ENCODE measurements around the gene NEURL1.

Gene NEURL1

GRCh38 chr10:103456074-103456660 lies 37.3 kb upstream of the NEURL1 start:
- no peak overlapping the region for H3K27ac Mint-ChIP-seq
- peaks cover 15% of the 10 kb centered on the region for H3K4me1 Mint-ChIP-seq
- DNase-seq (no peak), ATAC-seq (no peak)
- H3K27me3 Mint-ChIP-seq, result no peaks in the 10 kb centered on the region
- H3K36me3 Mint-ChIP-seq (ENCODE audit: low read depth), result no peaks in the 10 kb centered on the region
- no peak overlapping the region for H3K4me3 Mint-ChIP-seq
- no peaks in the 10 kb centered on the region for H3K9me3 Mint-ChIP-seq

GRCh38 chr10:103457176-103457712 lies 36.3 kb upstream of the NEURL1 start:
- no peak overlapping the region for H3K4me3 Mint-ChIP-seq
- no peak for ATAC-seq
- no peaks in the 10 kb centered on the region for H3K9me3 Mint-ChIP-seq
- no peaks in the 10 kb centered on the region for H3K36me3 Mint-ChIP-seq (ENCODE audit: low read depth)
- no peaks in the 10 kb centered on the region for H3K27me3 Mint-ChIP-seq
- H3K27ac Mint-ChIP-seq, result peak overlapping the region; percentile 42
- no peak for DNase-seq
- H3K4me1 Mint-ChIP-seq, result peaks cover 10% of the 10 kb centered on the region

DNA sequence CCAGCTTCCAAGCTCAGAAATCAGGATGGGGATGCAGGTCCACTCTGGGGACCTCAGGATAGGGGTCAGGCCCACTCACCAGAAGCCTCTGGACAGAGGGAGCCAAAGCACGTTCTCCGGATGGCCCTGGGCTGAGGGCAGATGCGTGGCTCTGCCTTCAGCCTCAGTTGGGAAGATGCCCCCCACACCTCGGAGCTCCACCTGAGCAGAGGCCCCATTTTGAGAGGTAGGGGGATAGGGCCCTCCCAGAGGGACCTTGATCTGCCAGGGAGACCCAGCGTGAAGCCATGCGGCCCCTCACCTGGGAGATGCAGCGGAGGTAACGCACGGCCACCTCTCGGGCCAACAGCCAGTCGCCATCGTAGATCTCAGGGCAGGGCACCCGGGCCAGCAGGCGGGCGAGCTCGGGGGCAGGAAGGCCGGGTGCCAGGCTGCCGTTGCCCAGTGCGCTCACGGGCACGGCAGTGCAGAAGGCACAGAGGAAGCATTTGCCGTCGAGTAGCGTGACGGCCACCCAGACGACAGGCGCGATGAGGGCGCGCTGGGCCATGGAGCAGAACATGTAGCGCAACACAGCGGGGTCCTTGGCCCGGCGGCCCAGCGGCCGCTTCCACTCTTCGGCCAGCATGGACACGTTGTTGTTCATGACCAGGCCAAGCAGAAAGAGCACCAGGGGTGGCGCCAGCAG lies 35.5 kb upstream of the NEURL1 start:
- Mint-ChIP-seq H3K27ac (no peak overlapping the region), H3K9me3 (no peaks in the 10 kb centered on the region), H3K4me3 (no peak overlapping the region), H3K36me3 (ENCODE audit: low read depth) (no peaks in the 10 kb centered on the region), H3K27me3 (no peaks in the 10 kb centered on the region), H3K4me1 (peaks cover 8% of the 10 kb centered on the region)
- ATAC-seq (no peak), DNase-seq (no peak)

DNA sequence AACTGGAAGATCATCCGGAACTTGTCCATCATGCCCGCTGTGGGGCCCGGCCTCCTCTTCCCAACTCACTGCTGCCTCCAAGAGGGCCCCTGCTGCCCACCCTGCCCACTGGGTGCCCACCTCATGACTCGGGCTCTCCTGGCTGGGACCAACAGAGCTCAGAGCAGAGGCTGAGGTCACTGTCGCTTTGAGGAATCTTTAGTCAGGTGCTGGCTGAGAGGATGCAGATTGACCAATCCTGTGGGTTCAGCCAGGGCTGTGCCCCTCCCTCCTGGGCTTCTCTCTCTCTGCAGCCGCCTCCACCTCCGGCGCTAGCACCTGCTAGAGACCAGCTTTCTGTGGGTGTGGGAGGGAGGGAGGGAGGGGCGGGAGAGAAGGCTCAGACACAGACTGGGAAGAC lies 34.8 kb upstream of the NEURL1 start, which contains the start of gene CALHM1:
Gene CALHM1 (minus strand): TSS at position 181 of the 400 bp plus-strand sequence. CDS start 149 bp downstream, at position 32.
- no peaks in the 10 kb centered on the region for H3K27me3 Mint-ChIP-seq
- no peak within 1 kb of the TSS for H3K4me3 Mint-ChIP-seq
- no peaks in the 10 kb centered on the region for H3K36me3 Mint-ChIP-seq (ENCODE audit: low read depth)
- peaks cover 5% of the 10 kb centered on the region for H3K4me1 Mint-ChIP-seq
- ATAC-seq (peak; percentile 30), DNase-seq (no peak)
- no peak within 1 kb of the TSS for H3K27ac Mint-ChIP-seq
- no peaks in the 10 kb centered on the region for H3K9me3 Mint-ChIP-seq

GRCh38 chr10:103459615-103460014 lies 33.9 kb upstream of the NEURL1 start:
- H3K4me3 Mint-ChIP-seq, result no peak overlapping the region
- no peak overlapping the region for H3K27ac Mint-ChIP-seq
- DNase-seq, result no peak
- no peaks in the 10 kb centered on the region for H3K36me3 Mint-ChIP-seq (ENCODE audit: low read depth)
- no peaks in the 10 kb centered on the region for H3K27me3 Mint-ChIP-seq
- H3K4me1 Mint-ChIP-seq, result peaks cover 5% of the 10 kb centered on the region
- no peaks in the 10 kb centered on the region for H3K9me3 Mint-ChIP-seq
- no peak for ATAC-seq

DNA sequence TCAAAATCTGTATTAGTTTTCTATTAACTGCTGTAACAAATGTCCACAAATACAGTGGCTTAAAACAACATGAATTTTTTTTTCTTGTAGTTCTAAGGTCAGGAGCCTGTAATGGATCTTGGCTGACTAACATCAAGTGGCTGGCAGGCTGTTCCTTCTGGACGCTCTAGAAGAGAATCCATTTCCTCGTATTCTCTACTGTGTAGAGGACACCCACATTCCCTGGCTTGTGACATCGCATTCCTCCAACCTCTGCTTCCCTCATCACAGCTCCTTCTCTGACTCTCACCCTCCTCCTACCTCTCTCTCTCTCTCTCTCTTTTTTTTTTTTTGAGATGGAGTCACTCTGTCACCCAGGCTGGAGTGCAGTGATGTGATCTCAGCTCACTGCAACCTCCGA lies 30.0 kb upstream of the NEURL1 start:
- no peak for ATAC-seq
- H3K9me3 Mint-ChIP-seq, result no peaks in the 10 kb centered on the region
- DNase-seq, result no peak
- no peaks in the 10 kb centered on the region for H3K36me3 Mint-ChIP-seq (ENCODE audit: low read depth)
- no peaks in the 10 kb centered on the region for H3K27me3 Mint-ChIP-seq
- no peak overlapping the region for H3K4me3 Mint-ChIP-seq
- H3K27ac Mint-ChIP-seq, result no peak overlapping the region
- H3K4me1 Mint-ChIP-seq, result peaks cover 10% of the 10 kb centered on the region

DNA sequence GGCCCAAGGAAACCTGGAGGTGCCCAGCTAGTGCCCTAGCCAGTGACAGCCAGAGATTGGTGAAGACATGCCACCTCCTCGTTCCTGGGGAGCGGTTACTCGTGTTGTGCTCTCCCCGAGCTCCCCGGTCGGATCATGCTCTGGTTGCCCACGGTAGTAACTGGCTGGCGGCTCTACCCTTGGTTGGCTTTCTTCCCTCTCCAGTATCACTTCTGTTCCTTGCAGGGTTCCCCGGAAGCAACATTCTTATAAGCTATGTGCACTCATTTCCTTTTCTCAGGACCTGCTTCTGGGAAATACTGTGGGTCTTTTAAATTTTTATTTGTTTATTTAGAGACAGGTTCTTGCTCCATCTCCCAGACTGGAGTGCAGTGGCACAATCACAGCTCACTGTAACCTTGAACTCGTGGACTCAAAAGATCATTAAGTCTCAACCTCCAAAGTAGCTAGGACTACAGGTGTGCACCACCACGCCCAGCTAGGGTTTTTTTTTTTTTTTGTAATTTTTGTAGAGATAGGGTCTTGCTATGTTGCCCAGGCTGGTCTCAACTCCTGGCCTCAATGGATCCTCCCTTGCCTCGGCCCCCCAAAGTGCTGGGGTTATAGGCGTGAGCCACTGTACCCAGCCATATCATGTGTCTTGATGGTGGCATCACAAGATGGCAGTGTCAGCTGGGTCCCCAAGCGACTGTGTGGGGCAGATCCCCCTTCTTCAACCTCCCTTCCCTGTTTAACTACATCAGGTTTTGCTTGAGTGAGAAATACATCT lies 27.9 kb upstream of the NEURL1 start:
- no peak for ATAC-seq
- no peak for DNase-seq
- H3K4me3 Mint-ChIP-seq, result no peak overlapping the region

DNA sequence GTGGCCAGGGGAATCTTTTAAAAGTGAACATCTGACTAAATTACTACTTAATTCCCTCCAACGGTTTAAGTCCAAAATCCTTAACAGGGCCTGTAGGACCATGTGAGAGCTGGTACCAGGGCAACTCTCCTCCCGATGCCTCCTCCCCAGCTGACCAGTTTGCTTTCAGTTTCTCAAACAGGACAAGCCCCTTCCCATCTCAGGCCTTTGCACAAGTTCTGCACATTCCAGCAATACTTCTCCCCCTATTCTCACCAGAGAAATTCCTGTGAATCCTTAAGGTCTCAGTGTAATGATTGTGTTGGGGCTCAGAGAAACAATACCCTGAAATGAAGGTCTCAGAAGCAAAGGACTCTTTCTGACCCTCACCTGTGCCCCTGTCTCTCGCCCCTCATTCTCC lies 26.8 kb upstream of the NEURL1 start:
- H3K36me3 Mint-ChIP-seq (ENCODE audit: low read depth), result peaks cover 2% of the 10 kb centered on the region
- H3K27me3 Mint-ChIP-seq, result peaks cover 3% of the 10 kb centered on the region
- ATAC-seq, result no peak
- no peak overlapping the region for H3K27ac Mint-ChIP-seq
- no peak for DNase-seq
- no peak overlapping the region for H3K4me3 Mint-ChIP-seq
- no peaks in the 10 kb centered on the region for H3K9me3 Mint-ChIP-seq
- peaks cover 18% of the 10 kb centered on the region for H3K4me1 Mint-ChIP-seq

More for the DNA sequence above, 27.9 kb upstream of the NEURL1 start:
- peaks cover 2% of the 10 kb centered on the region for H3K27me3 Mint-ChIP-seq
- H3K4me1 Mint-ChIP-seq, result peaks cover 8% of the 10 kb centered on the region
- peaks cover 2% of the 10 kb centered on the region for H3K36me3 Mint-ChIP-seq (ENCODE audit: low read depth)
- H3K27ac Mint-ChIP-seq, result no peak overlapping the region
- no peaks in the 10 kb centered on the region for H3K9me3 Mint-ChIP-seq

DNA sequence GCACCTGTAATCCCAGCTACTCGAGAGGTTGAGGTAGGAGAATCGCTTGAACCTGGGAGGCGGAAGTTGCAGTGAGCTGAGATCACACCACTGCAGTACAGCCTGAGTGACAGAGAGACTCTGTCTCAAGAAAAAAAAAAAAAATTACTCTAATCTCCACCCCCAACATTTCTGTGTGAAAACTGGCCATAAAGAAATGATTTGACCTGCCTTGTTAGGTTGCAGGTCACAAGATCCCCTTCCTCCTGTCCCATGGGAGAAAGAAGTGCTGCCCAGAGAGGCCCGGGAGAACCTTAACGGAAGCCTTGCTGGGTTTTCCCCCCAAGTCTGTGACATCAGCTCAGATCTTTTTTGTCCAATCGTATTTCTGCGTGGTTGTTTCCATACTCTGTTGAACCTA lies 26.1 kb upstream of the NEURL1 start:
- Mint-ChIP-seq H3K4me1 (peaks cover 25% of the 10 kb centered on the region), H3K27ac (no peak overlapping the region), H3K4me3 (no peak overlapping the region), H3K9me3 (no peaks in the 10 kb centered on the region), H3K27me3 (peaks cover 3% of the 10 kb centered on the region), H3K36me3 (ENCODE audit: low read depth) (peaks cover 2% of the 10 kb centered on the region)
- DNase-seq (no peak), ATAC-seq (no peak)

- peaks cover 3% of the 10 kb centered on the region for H3K27me3 Mint-ChIP-seq
- no peak for DNase-seq
- no peak overlapping the region for H3K4me3 Mint-ChIP-seq
- peaks cover 27% of the 10 kb centered on the region for H3K4me1 Mint-ChIP-seq
- peaks cover 2% of the 10 kb centered on the region for H3K36me3 Mint-ChIP-seq (ENCODE audit: low read depth)
- no peak overlapping the region for H3K27ac Mint-ChIP-seq
- no peak for ATAC-seq
- no peaks in the 10 kb centered on the region for H3K9me3 Mint-ChIP-seq
Observed at GRCh38 chr10:103469201-103469600, 24.3 kb upstream of the NEURL1 start.

GRCh38 chr10:103470761-103471653 lies 22.5 kb upstream of the NEURL1 start:
- Mint-ChIP-seq H3K27ac (peak overlapping the region; percentile 67), H3K36me3 (ENCODE audit: low read depth) (peaks cover 2% of the 10 kb centered on the region), H3K4me1 (peaks cover 27% of the 10 kb centered on the region), H3K4me3 (peak overlapping the region; percentile 54), H3K27me3 (peaks cover 3% of the 10 kb centered on the region), H3K9me3 (no peaks in the 10 kb centered on the region)
- peak; percentile 72 for DNase-seq
- peak; percentile 92 for ATAC-seq

GRCh38 chr10:103472005-103472404 lies 21.5 kb upstream of the NEURL1 start:
- peaks cover 3% of the 10 kb centered on the region for H3K27me3 Mint-ChIP-seq
- H3K9me3 Mint-ChIP-seq, result no peaks in the 10 kb centered on the region
- no peak for ATAC-seq
- DNase-seq, result no peak
- H3K27ac Mint-ChIP-seq, result peak overlapping the region; percentile 67
- peaks cover 27% of the 10 kb centered on the region for H3K4me1 Mint-ChIP-seq
- peak overlapping the region; percentile 54 for H3K4me3 Mint-ChIP-seq
- H3K36me3 Mint-ChIP-seq (ENCODE audit: low read depth), result peaks cover 2% of the 10 kb centered on the region

DNA sequence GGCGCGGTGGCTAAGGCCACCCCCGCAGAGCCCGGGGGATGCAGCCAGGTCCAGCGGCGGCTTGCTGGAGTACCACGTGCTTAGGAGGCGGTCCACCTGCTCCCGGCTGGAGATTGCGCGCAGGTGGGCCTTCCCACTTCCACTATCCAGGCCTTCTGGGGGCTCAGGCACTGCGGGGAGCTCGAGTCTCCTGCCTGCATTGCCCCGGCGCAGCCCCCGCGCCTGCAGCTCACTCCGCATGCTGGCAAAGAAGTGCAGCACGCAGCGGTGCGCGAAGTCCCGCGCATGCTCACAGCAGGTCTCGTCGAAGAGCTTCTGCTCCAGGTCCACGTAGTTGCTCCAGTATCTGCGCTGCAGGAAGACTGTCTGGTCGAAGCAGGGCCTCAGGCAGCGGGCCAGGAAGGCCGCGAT lies 20.2 kb upstream of the NEURL1 start:
- ATAC-seq, result no peak
- peaks cover 3% of the 10 kb centered on the region for H3K27me3 Mint-ChIP-seq

DNA sequence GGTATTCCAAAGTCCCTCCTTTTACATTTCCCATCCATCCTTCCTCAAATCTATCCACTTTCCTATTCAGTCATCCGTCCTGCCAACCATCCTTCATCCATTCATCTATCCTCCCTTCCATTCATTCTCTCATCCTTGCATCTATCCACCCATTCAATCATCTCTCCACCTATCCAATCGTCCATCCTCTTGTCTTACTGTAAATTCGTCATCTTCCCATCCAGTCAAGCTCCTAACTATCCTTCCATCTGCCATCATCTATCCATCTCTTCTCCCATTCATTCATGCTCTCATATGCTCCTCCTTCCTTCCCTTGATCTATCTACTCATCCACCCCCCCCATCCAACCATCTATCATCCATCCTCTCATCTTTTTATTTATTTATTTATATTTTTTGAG lies 19.4 kb upstream of the NEURL1 start:
- Mint-ChIP-seq H3K4me1 (peaks cover 23% of the 10 kb centered on the region), H3K36me3 (ENCODE audit: low read depth) (peaks cover 2% of the 10 kb centered on the region), H3K9me3 (no peaks in the 10 kb centered on the region), H3K4me3 (no peak overlapping the region), H3K27ac (no peak overlapping the region), H3K27me3 (peaks cover 3% of the 10 kb centered on the region)
- DNase-seq (no peak), ATAC-seq (no peak)

More for the DNA sequence above, 20.2 kb upstream of the NEURL1 start:
- Mint-ChIP-seq H3K4me1 (peaks cover 23% of the 10 kb centered on the region), H3K27ac (no peak overlapping the region), H3K36me3 (ENCODE audit: low read depth) (peaks cover 2% of the 10 kb centered on the region), H3K4me3 (no peak overlapping the region), H3K9me3 (no peaks in the 10 kb centered on the region)
- DNase-seq, result no peak

All from activated naive CD8-positive, alpha-beta T cell treated with anti-CD3 and anti-CD28 coated beads, Interleukin-2, amount 50 U/mL, for 24 hours (primary cell).